Cardiac muscle cell (in vitro differentiated cells and primary cell): ENCODE results near the gene MEF2B. TPM values are rescaled to one million over a fixed set of nuclear protein-coding genes. Genes with fewer than 3 reads are reported as not detected.

Experiments used
- DNase-seq, 2 donors: peaks; one replicate each; pipeline versions ENCODE4 v3.0.0 to v3.0.0-alpha.2; 2010 to 2017; ENCODE audit warnings: low read depth in 1 of 2, low spot score in 1 of 2
- H3K27ac ChIP-seq: fragments of 200-600 bp; sonication (generic); 2 replicates; pipeline ENCODE4 v1.5.1; 2016
- H3K27me3 ChIP-seq: fragments of 200-600 bp; sonication (generic); 2 replicates; pipeline ENCODE4 v1.6.0; 2016; ENCODE audit warnings: control low read depth
- H3K36me3 ChIP-seq: fragments of 200-600 bp; sonication (generic); 2 replicates; pipeline ENCODE4 v1.5.1; 2016; ENCODE audit warnings: control low read depth
- H3K4me1 ChIP-seq: fragments of 200-600 bp; sonication (generic); 2 replicates; pipeline ENCODE4 v1.8.1; 2017; ENCODE audit warnings: low read depth, mild to moderate bottlenecking, mixed run types
- H3K4me3 ChIP-seq: fragments of 200-600 bp; sonication (generic); 2 replicates; pipeline ENCODE4 v1.5.1; 2016; ENCODE audit warnings: mild to moderate bottlenecking
- H3K9me3 ChIP-seq: fragments of 200-600 bp; sonication (generic); 2 replicates; pipeline ENCODE4 v1.5.1; 2017; ENCODE audit warnings: low read depth, mild to moderate bottlenecking, control low read depth
- polyA plus RNA-seq: library from polyadenylated mRNA; unstranded; fragments of >200 nt; fragmentation: Nextera tagmentation; extraction: Ambion mirVana; gene quantifications from 2 replicates; pipeline ENCODE4 v1.2.1, GENCODE V29; 2016
- total RNA-seq: library from RNA; depleted of rRNA; stranded (reverse); fragments of >200 nt; gene quantifications from 2 replicates; pipeline ENCODE4 v1.2.3, GENCODE V29; 2016
- TF ChIP-seq, protein P1 (sequence below): IDR thresholded peaks from 2 replicates; pipeline ENCODE4 v1.5.1; 2012; ENCODE audit warnings: low read depth, mild to moderate bottlenecking, low read length

Gene MEF2B
- total and polyA plus RNA-seq, 2 experiments from 2014 or later = 1.2 TPM; not detected in 1

DNA sequence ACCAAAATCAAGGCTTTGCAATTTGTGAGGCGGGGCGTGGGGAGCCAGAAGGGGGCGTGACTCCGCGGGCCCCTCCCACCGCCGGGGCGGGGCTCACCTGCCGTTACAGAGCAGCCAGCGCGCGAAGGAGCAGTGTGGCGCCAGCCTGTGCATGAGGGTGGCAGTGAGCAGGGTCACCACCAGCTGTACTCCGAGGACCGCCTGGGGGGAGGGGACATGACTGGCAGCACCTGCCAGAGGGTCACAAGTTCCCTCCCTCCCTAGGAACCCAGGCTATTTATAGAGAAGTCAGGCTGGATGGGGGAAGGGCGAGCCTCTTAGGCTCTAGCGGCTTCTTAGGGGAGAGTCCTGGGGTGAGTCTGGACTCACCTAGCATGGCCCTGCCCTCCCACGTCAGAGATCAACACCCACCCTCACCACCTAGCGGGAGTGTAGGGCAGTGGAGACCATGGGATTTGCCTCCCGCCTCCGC is 35.3 kb downstream of the MEF2B start:
- TF ChIP-seq, protein P1, sequence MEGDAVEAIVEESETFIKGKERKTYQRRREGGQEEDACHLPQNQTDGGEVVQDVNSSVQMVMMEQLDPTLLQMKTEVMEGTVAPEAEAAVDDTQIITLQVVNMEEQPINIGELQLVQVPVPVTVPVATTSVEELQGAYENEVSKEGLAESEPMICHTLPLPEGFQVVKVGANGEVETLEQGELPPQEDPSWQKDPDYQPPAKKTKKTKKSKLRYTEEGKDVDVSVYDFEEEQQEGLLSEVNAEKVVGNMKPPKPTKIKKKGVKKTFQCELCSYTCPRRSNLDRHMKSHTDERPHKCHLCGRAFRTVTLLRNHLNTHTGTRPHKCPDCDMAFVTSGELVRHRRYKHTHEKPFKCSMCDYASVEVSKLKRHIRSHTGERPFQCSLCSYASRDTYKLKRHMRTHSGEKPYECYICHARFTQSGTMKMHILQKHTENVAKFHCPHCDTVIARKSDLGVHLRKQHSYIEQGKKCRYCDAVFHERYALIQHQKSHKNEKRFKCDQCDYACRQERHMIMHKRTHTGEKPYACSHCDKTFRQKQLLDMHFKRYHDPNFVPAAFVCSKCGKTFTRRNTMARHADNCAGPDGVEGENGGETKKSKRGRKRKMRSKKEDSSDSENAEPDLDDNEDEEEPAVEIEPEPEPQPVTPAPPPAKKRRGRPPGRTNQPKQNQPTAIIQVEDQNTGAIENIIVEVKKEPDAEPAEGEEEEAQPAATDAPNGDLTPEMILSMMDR = peak; percentile 2
- H3K4me1 ChIP-seq = peaks cover 20% of the 10 kb centered on the region
- no peaks in the 10 kb centered on the region for H3K27me3 ChIP-seq
- no peaks in the 10 kb centered on the region for H3K36me3 ChIP-seq
- peak in 1 of 2 donors; percentile 98 for DNase-seq
- H3K27ac ChIP-seq = peak overlapping the region; percentile 86
- H3K4me3 ChIP-seq = no peak overlapping the region
- H3K9me3 ChIP-seq = no peaks in the 10 kb centered on the region

GRCh38 chr19:19133985-19134384 is 36.1 kb downstream of the MEF2B start:
- no peaks in the 10 kb centered on the region for H3K9me3 ChIP-seq
- no peak overlapping the region for H3K4me3 ChIP-seq
- no peaks in the 10 kb centered on the region for H3K27me3 ChIP-seq
- TF ChIP-seq, protein P1 = no peak
- no peaks in the 10 kb centered on the region for H3K36me3 ChIP-seq
- peak overlapping the region; percentile 86 for H3K27ac ChIP-seq
- H3K4me1 ChIP-seq = peaks cover 20% of the 10 kb centered on the region
- DNase-seq = no peak

- Histone ChIP-seq H3K27ac (no peak overlapping the region), H3K4me3 (no peak overlapping the region), H3K4me1 (peaks cover 20% of the 10 kb centered on the region), H3K9me3 (no peaks in the 10 kb centered on the region), H3K36me3 (no peaks in the 10 kb centered on the region), H3K27me3 (no peaks in the 10 kb centered on the region)
- no peak for DNase-seq
- TF ChIP-seq, protein P1 = no peak
These were observed 37.2 kb downstream of the MEF2B start for GRCh38 chr19:19132912-19133311.

DNA sequence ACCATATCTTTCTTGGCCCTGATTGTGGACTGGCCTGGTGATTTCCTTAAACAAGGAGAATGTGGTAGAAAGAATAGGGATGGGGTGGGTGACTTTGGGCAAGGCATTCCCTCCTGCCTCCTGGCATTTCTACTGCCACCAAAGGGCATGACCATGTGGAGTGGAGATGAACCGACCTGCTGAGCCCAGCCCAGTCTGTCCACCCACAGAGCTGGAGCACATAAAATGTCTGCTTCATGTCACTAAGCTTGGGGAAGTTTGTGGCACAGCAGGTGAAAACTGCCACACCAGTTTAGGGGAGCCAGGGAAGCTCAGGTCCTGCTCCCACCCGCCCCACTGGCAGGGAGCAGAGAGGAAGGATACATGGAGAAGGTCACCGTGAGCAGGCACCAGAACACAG is 38.1 kb downstream of the MEF2B start:
- TF ChIP-seq, protein P1 = no peak
- H3K27ac ChIP-seq = no peak overlapping the region
- H3K9me3 ChIP-seq = no peaks in the 10 kb centered on the region
- H3K27me3 ChIP-seq = no peaks in the 10 kb centered on the region
- no peaks in the 10 kb centered on the region for H3K36me3 ChIP-seq
- H3K4me3 ChIP-seq = no peak overlapping the region
- no peak for DNase-seq
- peaks cover 14% of the 10 kb centered on the region for H3K4me1 ChIP-seq

- TF ChIP-seq, protein P1 = no peak
- no peaks in the 10 kb centered on the region for H3K4me1 ChIP-seq
- no peaks in the 10 kb centered on the region for H3K27me3 ChIP-seq
- H3K9me3 ChIP-seq = no peaks in the 10 kb centered on the region
- H3K36me3 ChIP-seq = peaks cover 3% of the 10 kb centered on the region
- DNase-seq = no peak
- no peak overlapping the region for H3K27ac ChIP-seq
- H3K4me3 ChIP-seq = no peak overlapping the region
These were observed 44.0 kb downstream of the MEF2B start for GRCh38 chr19:19126102-19126501.

DNA sequence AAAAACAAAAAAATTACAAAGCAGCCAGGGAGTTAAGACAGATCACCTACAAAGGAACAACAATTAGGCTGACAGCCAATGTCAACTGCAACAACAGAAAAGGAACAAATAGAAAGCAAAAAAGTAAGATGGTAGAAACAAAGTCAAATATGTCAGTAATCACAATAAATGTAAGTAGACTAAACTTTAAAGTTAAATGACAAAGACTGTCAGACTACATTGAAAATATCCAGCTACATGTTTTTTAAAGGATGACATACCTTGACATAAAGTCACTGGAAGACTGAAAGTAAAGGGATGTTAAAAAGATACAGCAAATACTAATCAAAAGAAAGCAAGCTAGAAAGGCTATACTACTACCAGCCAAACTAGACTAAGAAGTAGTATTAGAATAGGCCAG is 46.7 kb downstream of the MEF2B start:
- Histone ChIP-seq H3K27ac (no peak overlapping the region), H3K27me3 (no peaks in the 10 kb centered on the region), H3K9me3 (no peaks in the 10 kb centered on the region), H3K4me3 (no peak overlapping the region), H3K4me1 (peaks cover 7% of the 10 kb centered on the region), H3K36me3 (peaks cover 3% of the 10 kb centered on the region)
- no peak for DNase-seq
- TF ChIP-seq, protein P1 = no peak
